Measurements from ENCODE around the gene RAB3C.

RAB3C gene

GRCh38 chr5:58736214-58736613, 153.3 kb downstream of the RAB3C start:
- DNase-seq: no peak

DNA sequence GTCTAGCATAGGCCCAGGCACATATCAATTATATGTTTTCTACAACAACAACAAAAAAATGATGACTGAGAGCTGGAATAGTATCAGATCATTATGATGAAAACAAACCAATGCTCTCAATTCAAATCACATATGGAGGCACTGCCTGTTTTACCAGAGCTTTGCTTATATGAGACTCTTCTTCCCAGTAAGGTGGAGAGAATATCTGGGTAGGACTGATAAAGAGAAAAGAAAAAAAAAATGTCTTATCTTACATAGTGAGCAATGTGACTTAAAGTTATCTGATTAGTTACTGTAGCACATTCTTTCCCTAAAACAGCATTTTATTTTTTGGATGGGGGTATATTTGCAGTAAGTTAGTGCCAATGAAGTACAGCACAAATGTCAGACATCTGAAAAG, 154.8 kb downstream of the RAB3C start:
- no peak for DNase-seq

- no peak for DNase-seq
These were observed 155.5 kb downstream of the RAB3C start for GRCh38 chr5:58738336-58738735.

DNA sequence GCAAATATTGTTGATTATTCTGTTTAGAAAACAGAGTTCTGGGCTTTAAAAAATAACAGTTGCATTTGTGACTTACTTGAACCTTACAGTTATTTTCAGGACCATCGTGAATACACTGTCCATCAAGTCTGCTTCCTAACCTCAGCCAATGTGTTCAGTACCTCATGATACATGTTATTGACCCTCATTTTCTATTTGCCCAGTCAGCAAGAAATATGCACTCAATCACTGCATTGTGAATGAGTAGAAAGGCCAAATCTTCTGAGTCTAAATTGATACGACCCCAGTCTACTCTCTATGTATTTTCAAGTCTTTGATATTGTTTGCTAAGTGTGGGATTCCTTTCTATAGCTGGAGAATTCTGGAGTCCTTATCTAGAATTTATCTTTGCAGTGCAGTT, 156.2 kb downstream of the RAB3C start:
- DNase-seq: no peak

DNA sequence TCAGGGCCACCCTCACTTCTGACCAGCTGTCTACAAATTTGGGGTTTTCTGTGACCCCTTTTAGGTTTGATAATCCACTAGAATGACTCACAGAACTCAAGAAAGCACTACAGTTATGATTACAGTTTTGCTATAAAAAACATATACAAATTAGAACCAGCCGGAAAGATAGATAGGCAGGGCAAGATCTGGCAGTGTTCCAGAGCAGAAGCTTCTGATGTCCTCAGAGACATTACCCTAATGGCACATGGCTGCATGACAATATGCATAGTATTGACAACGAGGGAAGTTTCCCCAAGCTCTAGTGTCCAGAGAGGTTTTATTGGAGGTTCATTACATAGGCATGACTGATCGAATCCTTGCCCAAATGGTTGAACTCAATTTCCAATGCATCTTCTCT, 158.1 kb downstream of the RAB3C start:
- DNase-seq: no peak

- DNase-seq: no peak
These were observed 162.5 kb downstream of the RAB3C start for GRCh38 chr5:58745350-58745749.

- DNase-seq: peak in 1 of 2 experiments; percentile 7
These were observed 163.4 kb downstream of the RAB3C start for GRCh38 chr5:58746321-58746720.

GRCh38 chr5:58750036-58750435, 167.2 kb downstream of the RAB3C start:
- DNase-seq: no peak

- DNase-seq: no peak
These were observed 168.5 kb downstream of the RAB3C start for GRCh38 chr5:58751222-58751837.

- no peak for DNase-seq
These were observed 169.2 kb downstream of the RAB3C start for GRCh38 chr5:58752104-58752503.

GRCh38 chr5:58753446-58753845, 170.6 kb downstream of the RAB3C start:
- no peak for DNase-seq

- no peak for DNase-seq
These were observed 171.4 kb downstream of the RAB3C start for GRCh38 chr5:58754250-58754649.

GRCh38 chr5:58755397-58755796, 172.5 kb downstream of the RAB3C start:
- no peak for DNase-seq

GRCh38 chr5:58759745-58760144, 176.9 kb downstream of the RAB3C start:
- no peak for DNase-seq

DNA sequence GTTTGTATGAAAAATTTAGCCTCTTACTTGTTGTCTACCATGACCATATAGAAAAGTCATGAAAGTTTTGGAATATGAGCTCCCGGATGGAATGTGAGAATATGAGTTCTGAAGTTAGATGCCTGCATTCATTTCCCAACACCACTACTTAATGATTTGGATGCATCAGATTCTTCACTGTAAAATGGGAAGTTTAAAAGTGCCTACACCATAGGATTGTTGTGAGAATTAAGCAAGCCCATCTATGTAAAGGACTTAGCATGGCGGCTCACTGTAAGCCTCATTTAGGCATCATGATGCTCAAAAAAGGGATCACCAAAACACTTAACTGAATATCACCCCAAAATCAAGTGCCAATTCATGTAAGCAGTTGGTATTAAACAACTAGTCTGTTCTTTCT, 177.3 kb downstream of the RAB3C start:
- no peak for DNase-seq

- no peak for DNase-seq
These were observed 178.5 kb downstream of the RAB3C start for GRCh38 chr5:58761407-58761806.

DNA sequence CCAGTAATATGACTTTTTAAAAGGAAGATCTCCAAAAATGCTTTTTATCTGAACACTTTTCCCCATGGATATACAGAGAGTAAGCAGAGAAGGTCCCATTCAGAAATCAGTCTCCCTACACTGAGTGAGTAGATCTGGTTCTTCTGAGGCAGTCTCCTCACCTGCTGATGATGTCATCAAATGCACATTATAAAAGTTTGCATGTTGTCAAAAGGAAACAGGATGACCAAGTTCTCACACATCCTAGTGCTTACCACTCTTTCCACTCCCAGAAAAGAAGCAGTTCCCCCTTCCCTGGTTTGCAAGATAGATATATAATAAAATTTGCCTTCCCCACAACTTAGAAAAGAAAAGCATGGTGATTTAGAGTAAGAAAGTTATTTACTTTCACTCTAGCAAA, 180.5 kb downstream of the RAB3C start:
- DNase-seq: no peak

DNA sequence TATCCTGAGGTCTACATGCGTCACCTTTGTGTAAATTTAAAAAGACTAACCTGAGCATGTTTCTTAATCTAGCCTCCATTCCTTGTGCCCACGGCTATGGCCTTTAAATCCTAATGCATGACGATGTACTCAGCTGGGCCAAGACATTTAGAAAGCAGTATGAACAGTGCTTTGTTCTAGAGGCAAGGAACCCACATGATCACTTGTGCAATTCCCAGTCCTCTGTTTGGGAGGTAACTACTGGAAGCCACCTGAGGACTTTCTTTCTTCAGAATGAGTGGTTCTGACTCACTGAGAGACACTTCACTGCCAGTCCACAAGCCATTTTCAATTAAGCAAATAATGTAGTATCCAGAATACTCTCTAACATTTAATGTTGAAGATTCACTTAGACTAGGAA, 181.3 kb downstream of the RAB3C start:
- DNase-seq: no peak

DNA sequence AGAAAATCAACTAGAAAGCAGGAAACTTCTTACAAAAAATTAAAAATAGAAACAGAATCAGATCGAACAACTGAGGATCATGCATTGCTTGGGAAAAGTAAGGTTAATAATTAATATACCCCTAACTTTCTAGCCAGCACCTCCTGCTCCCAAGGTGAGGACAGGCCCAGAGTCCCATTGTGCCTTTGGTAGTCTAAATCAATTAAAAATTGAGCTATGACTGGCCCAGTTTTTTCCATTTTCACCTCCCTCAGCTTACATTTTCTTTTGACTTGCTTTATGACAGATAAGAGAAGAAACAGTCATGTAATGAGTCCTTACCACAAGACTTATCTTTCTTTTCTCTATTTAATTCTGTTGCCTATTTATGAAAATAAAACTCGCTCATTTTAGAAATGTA, 182.2 kb downstream of the RAB3C start:
- no peak for DNase-seq

GRCh38 chr5:58767104-58767503, 184.2 kb downstream of the RAB3C start:
- no peak for DNase-seq

DNA sequence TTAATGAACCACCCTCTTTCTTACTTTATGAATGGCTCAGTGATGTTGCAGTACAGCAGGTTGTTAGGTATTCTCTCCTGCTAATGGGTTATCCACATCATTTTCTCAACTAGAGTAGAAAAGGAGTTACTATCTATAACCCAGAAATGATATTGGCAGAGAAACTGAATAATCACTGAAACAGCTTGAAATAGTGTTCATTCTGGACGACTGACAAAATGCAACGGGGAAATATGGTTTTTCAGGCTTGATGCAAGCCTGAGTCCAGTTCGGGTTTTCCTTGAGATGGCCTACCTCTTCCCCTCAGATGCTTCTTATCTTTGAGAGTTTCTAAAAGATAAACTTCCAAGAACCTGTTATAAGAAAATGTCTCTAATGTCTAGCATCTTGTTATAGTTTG, 187.3 kb downstream of the RAB3C start:
- DNase-seq: no peak

- no peak for DNase-seq
These were observed 188.9 kb downstream of the RAB3C start for GRCh38 chr5:58771796-58772195.

DNA sequence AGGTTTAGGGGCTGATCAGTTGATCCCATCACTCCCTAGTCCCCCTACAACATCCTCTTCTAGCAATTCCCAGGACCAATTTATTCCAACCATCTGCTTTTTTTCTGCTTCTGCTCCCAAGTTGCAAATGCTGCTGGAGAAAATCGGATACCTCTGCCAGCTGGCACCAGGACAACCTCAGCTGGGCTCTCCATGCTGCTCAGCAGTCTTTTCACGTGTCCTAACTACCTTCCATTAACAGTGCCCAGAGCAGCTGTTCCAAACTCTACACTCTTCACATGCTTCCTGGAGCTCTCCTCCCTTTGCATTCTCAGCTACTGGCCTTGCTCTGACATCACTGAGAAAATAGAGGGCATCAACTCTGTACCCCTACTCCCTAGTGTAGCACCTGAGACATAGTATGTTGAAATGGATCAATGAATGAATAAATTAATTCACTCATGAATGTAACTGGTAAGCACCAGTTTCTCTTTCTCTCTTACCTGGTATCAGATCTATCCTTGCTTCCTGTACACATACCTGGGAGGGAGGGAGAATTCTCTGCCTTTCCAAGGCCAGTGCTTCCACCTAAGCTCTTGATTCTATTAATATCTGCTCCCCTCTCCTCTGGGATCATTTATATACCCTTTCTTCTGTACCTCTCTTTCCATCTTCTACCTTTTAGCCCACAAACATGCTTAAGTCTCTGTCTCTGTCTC, 191.0 kb downstream of the RAB3C start:
- peak; percentile 55 to 90 for DNase-seq

DNA sequence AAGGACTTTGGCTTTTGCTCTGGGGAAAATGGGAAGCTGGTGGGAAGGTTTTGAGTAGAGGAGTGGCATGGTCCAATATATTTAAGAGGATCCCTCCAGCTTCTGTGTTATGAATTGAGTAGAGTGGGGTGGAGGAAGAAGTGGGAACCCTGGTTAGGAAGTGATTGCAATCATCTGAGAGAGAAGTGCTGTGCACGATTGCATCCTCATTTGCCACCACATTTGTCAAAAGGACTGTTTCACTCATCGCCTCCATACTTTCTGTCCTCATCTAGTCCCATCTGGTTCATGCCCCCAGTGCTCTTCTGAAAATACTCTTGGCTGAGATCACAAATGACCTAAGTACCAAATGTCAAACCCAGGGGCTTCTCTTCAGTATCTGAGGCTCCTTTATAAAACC, 192.1 kb downstream of the RAB3C start:
- no peak for DNase-seq

GRCh38 chr5:58775701-58776262, 192.9 kb downstream of the RAB3C start:
- DNase-seq: no peak

Data from NCI-H2081 (cell line).